Fibroblast of lung (primary cell): ENCODE results near the gene CP. TPM values are rescaled to one million over a fixed set of nuclear protein-coding genes. Genes with fewer than 3 reads are reported as not detected.

Experiments
- DNase-seq, 2 donors: peaks; one replicate each; pipeline versions ENCODE4 v3.0.0 to v3.0.0-alpha.2; 2010; ENCODE audit warnings: low read depth in 2 of 2
- H2AFZ ChIP-seq: 2 replicates; pipeline ENCODE4 v1.5.1; 2012; ENCODE audit warnings: low read length, control low read depth, inconsistent platforms
- H3K27ac ChIP-seq: 2 replicates; pipeline ENCODE4 v1.5.1; 2011; ENCODE audit warnings: low read length, control low read depth; ENCODE audit not compliant: insufficient read depth
- H3K27me3 ChIP-seq: 2 replicates; pipeline ENCODE4 v1.5.1; 2011; ENCODE audit warnings: mild to moderate bottlenecking, low read length; ENCODE audit not compliant: control insufficient read depth, insufficient read depth
- H3K36me3 ChIP-seq: 2 replicates; pipeline ENCODE4 v1.5.1; 2011; ENCODE audit warnings: low read length; ENCODE audit not compliant: control insufficient read depth, insufficient read depth
- H3K4me1 ChIP-seq: 2 replicates; pipeline ENCODE4 v1.5.1; 2011; ENCODE audit warnings: low read length; ENCODE audit not compliant: control insufficient read depth, insufficient read depth; ENCODE audit errors: extremely low read depth
- H3K4me2 ChIP-seq: 2 replicates; pipeline ENCODE4 v1.5.1; 2011; ENCODE audit warnings: low read length, control low read depth; ENCODE audit not compliant: insufficient read depth; ENCODE audit errors: extremely low read depth
- H3K4me3 ChIP-seq, 4 experiments: fragments of 200-600 bp in 1 of 4; sonication (generic) in 1 of 4; replicated peaks in 1 of 4; 2 replicates each; pipeline ENCODE4 v1.5.1; 2011 to 2016; ENCODE audit warnings: low read length in 4 of 4, low read depth in 3 of 4, mild to moderate bottlenecking in 3 of 4, control low read depth in 2 of 4, inconsistent platforms in 1 of 4, mixed read lengths in 1 of 4; ENCODE audit not compliant: insufficient read depth in 1 of 4; ENCODE audit errors: control extremely low read depth in 1 of 4
- H3K79me2 ChIP-seq: 2 replicates; pipeline ENCODE4 v1.5.1; 2012; ENCODE audit warnings: mild to moderate bottlenecking, low read length, inconsistent platforms; ENCODE audit not compliant: control insufficient read depth, insufficient read depth
- H3K9ac ChIP-seq: 2 replicates; pipeline ENCODE4 v1.5.1; 2011; ENCODE audit warnings: mild to moderate bottlenecking, low read length, control low read depth; ENCODE audit not compliant: insufficient read depth
- H3K9me3 ChIP-seq: 2 replicates; pipeline ENCODE4 v1.5.1; 2012; ENCODE audit warnings: low read depth, low read length; ENCODE audit not compliant: control insufficient read depth, insufficient read depth
- H4K20me1 ChIP-seq: 2 replicates; pipeline ENCODE4 v1.5.1; 2011; ENCODE audit warnings: low read length; ENCODE audit not compliant: control insufficient read depth, insufficient read depth; ENCODE audit errors: extremely low read depth
- EZH2 ChIP-seq: IDR thresholded peaks from 2 replicates; pipeline ENCODE4 v1.5.1; 2012; ENCODE audit warnings: low read length, control low read depth, mild to moderate bottlenecking; ENCODE audit errors: missing control alignments
- polyA plus RNA-seq, 2 donors: library from polyadenylated mRNA; depleted of rRNA in 1 of 2; stranded (reverse) in 1 of 2; unstranded in 1 of 2; fragments of >200 nt; gene quantifications; 2 replicates each; pipeline ENCODE4 v1.2.1, GENCODE V29; 2011 to 2012; ENCODE audit warnings: missing spikeins in 1 of 2
- total RNA-seq: library from RNA; depleted of rRNA; stranded (reverse); fragments of >200 nt; gene quantifications from 2 replicates; pipeline ENCODE4 v1.2.1, GENCODE V29; 2014
- TF ChIP-seq, protein P1 (sequence below), 2 donors: IDR thresholded peaks in 1 of 2; conservative IDR thresholded peaks in 1 of 2; 1 replicate in 1 of 2; 2 replicates in 1 of 2; pipeline ENCODE4 v1.5.1; 2011 to 2012; ENCODE audit warnings: low read length in 2 of 2, control low read depth in 1 of 2, inconsistent platforms in 1 of 2, low read depth in 1 of 2, mild to moderate bottlenecking in 1 of 2

Gene CP
- total and polyA plus RNA-seq, 2 donors (not counting 1 experiment from before 2014, with no cell fraction given): 0.03 TPM; not detected in 1

DNA sequence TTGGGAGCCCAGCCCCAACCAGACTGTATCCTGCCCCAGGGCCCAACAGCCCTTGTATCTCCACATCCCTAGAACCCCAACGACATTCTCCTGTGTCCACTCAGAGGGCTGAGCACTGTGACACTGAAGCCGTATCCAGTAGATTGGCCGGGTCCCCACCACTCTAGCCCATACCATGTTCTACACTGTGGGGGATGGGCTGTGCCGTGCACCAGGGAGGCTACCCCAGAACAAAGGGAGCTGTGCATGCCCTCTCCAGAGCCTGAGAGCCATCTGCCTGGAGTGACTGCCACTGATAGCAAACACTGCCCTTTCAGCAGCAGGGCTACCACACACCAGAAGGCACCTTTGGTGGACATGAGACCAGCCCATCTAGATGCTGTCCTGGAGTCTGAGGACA lies 37.1 kb upstream of the CP start:
- Histone ChIP-seq H3K36me3 (no peaks in the 10 kb centered on the region), H3K9ac (no peak overlapping the region), H2AFZ (no peak overlapping the region), H3K4me3 (no peak overlapping the region), H3K79me2 (no peaks in the 10 kb centered on the region), H3K27ac (no peak overlapping the region), H3K27me3 (no peaks in the 10 kb centered on the region), H3K4me1 (no peaks in the 10 kb centered on the region), H3K9me3 (no peaks in the 10 kb centered on the region), H4K20me1 (no peaks in the 10 kb centered on the region), H3K4me2 (no peak overlapping the region)
- DNase-seq: no peak
- TF ChIP-seq EZH2: no peak
- TF ChIP-seq, protein P1, sequence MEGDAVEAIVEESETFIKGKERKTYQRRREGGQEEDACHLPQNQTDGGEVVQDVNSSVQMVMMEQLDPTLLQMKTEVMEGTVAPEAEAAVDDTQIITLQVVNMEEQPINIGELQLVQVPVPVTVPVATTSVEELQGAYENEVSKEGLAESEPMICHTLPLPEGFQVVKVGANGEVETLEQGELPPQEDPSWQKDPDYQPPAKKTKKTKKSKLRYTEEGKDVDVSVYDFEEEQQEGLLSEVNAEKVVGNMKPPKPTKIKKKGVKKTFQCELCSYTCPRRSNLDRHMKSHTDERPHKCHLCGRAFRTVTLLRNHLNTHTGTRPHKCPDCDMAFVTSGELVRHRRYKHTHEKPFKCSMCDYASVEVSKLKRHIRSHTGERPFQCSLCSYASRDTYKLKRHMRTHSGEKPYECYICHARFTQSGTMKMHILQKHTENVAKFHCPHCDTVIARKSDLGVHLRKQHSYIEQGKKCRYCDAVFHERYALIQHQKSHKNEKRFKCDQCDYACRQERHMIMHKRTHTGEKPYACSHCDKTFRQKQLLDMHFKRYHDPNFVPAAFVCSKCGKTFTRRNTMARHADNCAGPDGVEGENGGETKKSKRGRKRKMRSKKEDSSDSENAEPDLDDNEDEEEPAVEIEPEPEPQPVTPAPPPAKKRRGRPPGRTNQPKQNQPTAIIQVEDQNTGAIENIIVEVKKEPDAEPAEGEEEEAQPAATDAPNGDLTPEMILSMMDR (conservative IDR thresholded peaks at IDR 0.05 in 1 of 2, IDR thresholded peaks at IDR 0.05 in 1 of 2; ENCODE audit: low read depth in 1 of 2, low read length in 2 of 2): no peak

DNA sequence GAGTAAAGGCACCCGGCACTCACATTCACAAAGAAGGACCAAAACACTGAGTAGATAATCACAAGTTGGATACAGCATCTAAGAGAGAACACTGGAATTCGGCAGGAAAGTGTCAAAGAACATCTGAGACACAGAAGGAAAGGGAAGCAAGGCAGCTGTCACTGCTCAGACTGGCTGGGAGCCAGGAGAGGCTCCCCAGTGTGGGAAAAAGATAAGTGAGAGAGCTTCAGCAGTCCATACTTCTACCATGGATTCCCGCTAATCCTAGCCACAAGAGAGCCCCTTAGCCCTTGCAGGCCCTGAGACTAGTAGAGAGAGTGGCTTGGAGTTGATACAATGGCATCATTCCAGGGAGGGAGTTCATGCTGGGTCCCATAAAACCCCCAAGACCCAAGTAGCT lies 36.7 kb upstream of the CP start:
- Histone ChIP-seq H3K9ac (no peak overlapping the region), H4K20me1 (no peaks in the 10 kb centered on the region), H3K79me2 (no peaks in the 10 kb centered on the region), H3K36me3 (no peaks in the 10 kb centered on the region), H3K4me1 (no peaks in the 10 kb centered on the region), H3K27me3 (no peaks in the 10 kb centered on the region), H3K4me2 (no peak overlapping the region), H2AFZ (peak overlapping the region; percentile 28), H3K4me3 (no peak overlapping the region), H3K27ac (no peak overlapping the region), H3K9me3 (no peaks in the 10 kb centered on the region)
- TF ChIP-seq EZH2: no peak
- TF ChIP-seq, protein P1 (conservative IDR thresholded peaks at IDR 0.05 in 1 of 2, IDR thresholded peaks at IDR 0.05 in 1 of 2; ENCODE audit: low read depth in 1 of 2, low read length in 2 of 2): no peak
- DNase-seq: no peak

DNA sequence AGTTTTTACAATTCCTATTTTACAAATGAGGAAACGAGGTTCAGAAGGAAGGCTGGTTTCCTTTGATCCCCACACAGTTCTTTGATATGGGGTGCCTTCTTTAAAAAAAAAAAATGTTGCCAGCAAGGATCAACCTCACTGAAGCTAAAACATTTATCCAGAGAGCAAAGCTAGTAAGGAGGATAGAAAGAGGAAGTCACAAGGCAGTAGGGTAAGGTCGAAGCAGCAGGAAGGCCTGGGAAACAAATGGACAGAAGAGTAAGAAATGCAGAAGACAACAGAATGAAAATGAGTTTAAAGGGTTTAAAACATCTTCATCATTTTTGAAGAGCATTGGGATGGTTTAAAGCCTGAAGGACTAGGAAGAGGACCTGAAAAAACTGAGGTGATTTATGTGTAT lies 30.6 kb upstream of the CP start:
- Histone ChIP-seq H2AFZ (no peak overlapping the region), H3K27ac (no peak overlapping the region), H3K4me3 (no peak overlapping the region), H3K79me2 (no peaks in the 10 kb centered on the region), H3K9ac (no peak overlapping the region), H3K9me3 (no peaks in the 10 kb centered on the region), H3K4me2 (no peak overlapping the region), H4K20me1 (no peaks in the 10 kb centered on the region), H3K27me3 (no peaks in the 10 kb centered on the region), H3K4me1 (peaks cover 4% of the 10 kb centered on the region), H3K36me3 (no peaks in the 10 kb centered on the region)
- no peak for TF ChIP-seq EZH2
- TF ChIP-seq, protein P1 (conservative IDR thresholded peaks at IDR 0.05 in 1 of 2, IDR thresholded peaks at IDR 0.05 in 1 of 2; ENCODE audit: low read depth in 1 of 2, low read length in 2 of 2): no peak
- no peak for DNase-seq
